Activated T-cell treated with anti-CD3 and anti-CD28 coated beads for 4 hours (primary cell): ENCODE data around the gene LRRC52.

Experiments used
- DNase-seq: peaks from one replicate; pipeline ENCODE4 v3.0.0-alpha.2; 2020

The LRRC52 gene

GRCh38 chr1:165539306-165539705 lies 4.5 kb upstream of the LRRC52 start:
- no peak for DNase-seq

- no peak for DNase-seq
These were observed 3.9 kb upstream of the LRRC52 start for GRCh38 chr1:165539908-165540307.

- DNase-seq: no peak
These were observed 1.7 kb upstream of the LRRC52 start for GRCh38 chr1:165542015-165542631.

- DNase-seq: no peak
These were observed 1.2 kb upstream of the LRRC52 start for GRCh38 chr1:165542647-165543046.

- no peak for DNase-seq
These were observed 1.2 kb downstream of the LRRC52 start for GRCh38 chr1:165544996-165545395.

GRCh38 chr1:165545974-165546373 lies 2.2 kb downstream of the LRRC52 start:
- no peak for DNase-seq

GRCh38 chr1:165549973-165550372 lies 6.2 kb downstream of the LRRC52 start:
- no peak for DNase-seq

GRCh38 chr1:165551469-165551868 lies 7.7 kb downstream of the LRRC52 start:
- no peak for DNase-seq

GRCh38 chr1:165560883-165561656 lies 17.3 kb downstream of the LRRC52 start:
- DNase-seq: no peak

GRCh38 chr1:165562571-165562970 lies 18.8 kb downstream of the LRRC52 start:
- DNase-seq: no peak

- no peak for DNase-seq
These were observed 19.8 kb downstream of the LRRC52 start for GRCh38 chr1:165563551-165563950.

GRCh38 chr1:165564561-165564960 lies 20.8 kb downstream of the LRRC52 start:
- no peak for DNase-seq

- no peak for DNase-seq
These were observed 22.1 kb downstream of the LRRC52 start for GRCh38 chr1:165565751-165566490.

GRCh38 chr1:165570078-165570477 lies 26.3 kb downstream of the LRRC52 start:
- no peak for DNase-seq

- DNase-seq: no peak
These were observed 30.0 kb downstream of the LRRC52 start for GRCh38 chr1:165573787-165574186.

GRCh38 chr1:165574295-165574694 lies 30.5 kb downstream of the LRRC52 start:
- DNase-seq: no peak

GRCh38 chr1:165575468-165576099 lies 31.8 kb downstream of the LRRC52 start:
- DNase-seq: no peak

- DNase-seq: no peak
These were observed 32.7 kb downstream of the LRRC52 start for GRCh38 chr1:165576536-165576935.

- DNase-seq: no peak
These were observed 33.9 kb downstream of the LRRC52 start for GRCh38 chr1:165577707-165578106.

GRCh38 chr1:165580931-165581871 lies 37.4 kb downstream of the LRRC52 start:
- DNase-seq: no peak

- DNase-seq: no peak
These were observed 38.1 kb downstream of the LRRC52 start for GRCh38 chr1:165581926-165582325.

GRCh38 chr1:165586398-165586797 lies 42.6 kb downstream of the LRRC52 start:
- DNase-seq: no peak
